DND-41 (cell line): ENCODE measurements around the gene GPR108.
"Not testable (repeated sequence)": the region's sequence is repeated elsewhere in the genome, so short reads cannot be mapped to it uniquely, and the experiment has no call there.

Source experiments
- ATAC-seq: fragments of 200-7000 bp; cut with Tn5 transposase; 3 replicates; pipeline ENCODE4 v1.9.1; 2021; ENCODE audit warnings: low read depth; ENCODE audit not compliant: insufficient read depth
- DNase-seq: peaks from one replicate; pipeline ENCODE4 v3.0.0-alpha.2; 2020
- H2AFZ ChIP-seq: 2 replicates; pipeline ENCODE4 v1.6.0; 2012; ENCODE audit warnings: low read depth, low read length
- H3K27ac ChIP-seq: 2 replicates; pipeline ENCODE4 v1.5.1; 2012; ENCODE audit warnings: low read length, inconsistent platforms
- H3K27me3 ChIP-seq: fragments of 200-600 bp; sonication (generic); 2 replicates; pipeline ENCODE4 v1.6.0; 2012; ENCODE audit warnings: low read length, mild to moderate bottlenecking, inconsistent platforms; ENCODE audit not compliant: insufficient read depth, poor library complexity
- H3K36me3 ChIP-seq: 2 replicates; pipeline ENCODE4 v1.5.1; 2012; ENCODE audit warnings: low read length, inconsistent platforms; ENCODE audit not compliant: insufficient read depth
- H3K4me1 ChIP-seq: 2 replicates; pipeline ENCODE4 v1.5.1; 2012; ENCODE audit warnings: mild to moderate bottlenecking, low read length; ENCODE audit not compliant: insufficient read depth
- H3K4me2 ChIP-seq: 2 replicates; pipeline ENCODE4 v1.6.0; 2012; ENCODE audit warnings: mild to moderate bottlenecking, moderate library complexity, low read length, inconsistent platforms; ENCODE audit not compliant: insufficient read depth
- H3K4me3 ChIP-seq, 2 experiments: fragments of 200-600 bp in 1 of 2; shearing (Covaris generic) in 1 of 2; 2 replicates each; pipeline ENCODE4 v1.5.1; 2012 to 2016; ENCODE audit warnings: inconsistent platforms in 2 of 2, low read length in 2 of 2, mild to moderate bottlenecking in 2 of 2, low read depth in 1 of 2, moderate library complexity in 1 of 2
- H3K79me2 ChIP-seq: 2 replicates; pipeline ENCODE4 v1.6.0; 2012; ENCODE audit warnings: low read length, inconsistent platforms; ENCODE audit not compliant: insufficient read depth
- H3K9ac ChIP-seq: 2 replicates; pipeline ENCODE4 v1.6.0; 2012; ENCODE audit warnings: low read depth, mild to moderate bottlenecking, inconsistent platforms, low read length, moderate library complexity
- H3K9me3 ChIP-seq: 2 replicates; pipeline ENCODE4 v1.5.1; 2012; ENCODE audit warnings: low read length, moderate library complexity, mild to moderate bottlenecking, inconsistent platforms; ENCODE audit not compliant: insufficient read depth, severe bottlenecking
- H4K20me1 ChIP-seq: 2 replicates; pipeline ENCODE4 v1.6.0; 2012; ENCODE audit warnings: low read length; ENCODE audit not compliant: insufficient read depth
- EZH2 ChIP-seq: IDR thresholded peaks from 3 replicates; pipeline ENCODE4 v1.6.1; 2012; ENCODE audit warnings: borderline replicate concordance, low read depth, mild to moderate bottlenecking, moderate library complexity, low read length, inconsistent platforms; ENCODE audit not compliant: severe bottlenecking
- TF ChIP-seq, protein P1 (sequence below): IDR thresholded peaks from 2 replicates; pipeline ENCODE4 v1.5.1; 2012; ENCODE audit warnings: borderline replicate concordance, low read length, moderate library complexity, mild to moderate bottlenecking; ENCODE audit not compliant: poor library complexity, severe bottlenecking; ENCODE audit errors: extremely low read depth

Gene GPR108

DNA sequence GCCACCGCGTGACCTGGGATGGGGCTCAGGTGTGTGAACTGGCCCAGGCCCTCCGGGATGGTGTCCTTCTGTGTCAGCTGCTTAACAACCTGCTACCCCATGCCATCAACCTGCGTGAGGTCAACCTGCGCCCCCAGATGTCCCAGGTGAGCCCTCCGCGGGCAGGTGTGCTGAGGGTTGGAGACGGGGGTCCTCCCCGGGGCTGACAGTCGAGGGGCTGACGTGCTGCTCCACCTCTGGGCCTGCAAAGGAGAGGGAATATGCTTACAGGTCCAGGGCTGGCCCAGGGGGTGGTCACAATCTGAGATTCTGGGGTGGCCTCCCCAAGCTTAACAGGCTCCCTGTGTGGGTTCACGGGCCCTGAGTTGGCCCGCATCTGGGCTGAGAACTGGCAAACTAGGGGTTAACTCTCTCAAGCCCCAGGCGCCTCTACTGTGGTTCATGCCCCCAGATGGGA lies 35.5 kb upstream of the GPR108 start:
- H4K20me1 ChIP-seq, result peaks cover 25% of the 10 kb centered on the region
- TF ChIP-seq EZH2, result no peak
- TF ChIP-seq, protein P1, sequence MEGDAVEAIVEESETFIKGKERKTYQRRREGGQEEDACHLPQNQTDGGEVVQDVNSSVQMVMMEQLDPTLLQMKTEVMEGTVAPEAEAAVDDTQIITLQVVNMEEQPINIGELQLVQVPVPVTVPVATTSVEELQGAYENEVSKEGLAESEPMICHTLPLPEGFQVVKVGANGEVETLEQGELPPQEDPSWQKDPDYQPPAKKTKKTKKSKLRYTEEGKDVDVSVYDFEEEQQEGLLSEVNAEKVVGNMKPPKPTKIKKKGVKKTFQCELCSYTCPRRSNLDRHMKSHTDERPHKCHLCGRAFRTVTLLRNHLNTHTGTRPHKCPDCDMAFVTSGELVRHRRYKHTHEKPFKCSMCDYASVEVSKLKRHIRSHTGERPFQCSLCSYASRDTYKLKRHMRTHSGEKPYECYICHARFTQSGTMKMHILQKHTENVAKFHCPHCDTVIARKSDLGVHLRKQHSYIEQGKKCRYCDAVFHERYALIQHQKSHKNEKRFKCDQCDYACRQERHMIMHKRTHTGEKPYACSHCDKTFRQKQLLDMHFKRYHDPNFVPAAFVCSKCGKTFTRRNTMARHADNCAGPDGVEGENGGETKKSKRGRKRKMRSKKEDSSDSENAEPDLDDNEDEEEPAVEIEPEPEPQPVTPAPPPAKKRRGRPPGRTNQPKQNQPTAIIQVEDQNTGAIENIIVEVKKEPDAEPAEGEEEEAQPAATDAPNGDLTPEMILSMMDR, result no peak
- peaks cover 17% of the 10 kb centered on the region for H3K36me3 ChIP-seq
- peak overlapping the region; percentile 92 for H3K27ac ChIP-seq
- H3K4me2 ChIP-seq, result peak overlapping the region; percentile 75
- H3K4me3 ChIP-seq, result peak overlapping the region; percentile 84 to 99
- H3K4me1 ChIP-seq, result peaks cover 26% of the 10 kb centered on the region
- H3K27me3 ChIP-seq, result no peaks in the 10 kb centered on the region
- H3K9ac ChIP-seq, result peak overlapping the region; percentile 79
- peaks cover 51% of the 10 kb centered on the region for H3K79me2 ChIP-seq
- ATAC-seq (no peak; the same call in 2 of the 3 replicates), DNase-seq (no peak)
- no peaks in the 10 kb centered on the region for H3K9me3 ChIP-seq
- peak overlapping the region; percentile 37 for H2AFZ ChIP-seq

DNA sequence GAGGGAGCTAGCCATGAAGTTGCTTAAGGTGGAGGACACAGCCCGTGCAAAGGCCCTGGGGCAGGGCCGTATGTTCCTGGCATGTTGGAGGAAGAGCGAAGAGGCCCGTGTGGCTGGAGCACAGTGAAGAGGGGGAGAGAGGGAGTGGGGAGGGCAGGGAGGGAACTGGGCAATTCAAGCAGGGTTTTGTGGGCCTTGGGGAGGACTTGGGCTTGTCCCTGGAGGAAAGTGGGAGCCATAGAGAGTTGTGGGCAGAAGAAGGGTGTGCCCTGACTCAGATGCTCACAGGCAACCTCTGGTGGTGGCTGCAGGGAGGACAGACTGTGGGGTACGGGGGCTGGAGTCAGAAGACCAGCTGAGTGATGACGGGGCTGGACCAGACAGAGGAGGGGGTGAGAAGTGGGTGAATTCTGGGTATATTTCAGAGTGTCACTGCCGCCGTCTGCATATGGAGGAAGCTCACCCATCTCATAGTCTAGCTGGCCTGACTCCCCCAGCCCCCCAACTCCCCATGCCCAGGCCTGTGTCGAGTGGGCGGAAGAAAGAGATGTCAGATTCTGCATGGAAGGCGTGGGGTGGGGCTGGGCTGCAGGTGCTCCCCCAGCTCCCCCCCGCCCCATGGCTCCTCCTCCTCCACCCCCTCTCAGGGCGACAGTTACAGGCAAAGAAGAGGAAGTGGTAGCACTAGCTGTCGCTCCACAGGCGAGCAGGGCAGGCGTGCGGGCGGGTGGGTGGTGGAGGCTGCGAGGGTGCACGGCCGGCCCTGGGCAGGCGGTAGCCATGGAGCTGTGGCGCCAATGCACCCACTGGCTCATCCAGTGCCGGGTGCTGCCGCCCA lies 34.9 kb upstream of the GPR108 start, which contains the start of gene VAV1:
TSS of gene VAV1 (plus strand) at position 681 of the 838 bp plus-strand sequence. CDS start at position 781, 100 bp downstream.
- H4K20me1 ChIP-seq, result peaks cover 22% of the 10 kb centered on the region
- H3K79me2 ChIP-seq, result peaks cover 45% of the 10 kb centered on the region
- DNase-seq (peak; percentile 92), ATAC-seq (peak; percentile 82)
- H3K4me3 ChIP-seq, result peak within 1 kb of the TSS; percentile 84 to 99
- H3K9ac ChIP-seq, result peak within 1 kb of the TSS; percentile 79
- TF ChIP-seq, protein P1, result peak; percentile 60
- TF ChIP-seq EZH2, result no peak
- H3K4me2 ChIP-seq, result peak within 1 kb of the TSS; percentile 75
- peak within 1 kb of the TSS; percentile 92 for H3K27ac ChIP-seq
- no peaks in the 10 kb centered on the region for H3K27me3 ChIP-seq
- H3K9me3 ChIP-seq, result no peaks in the 10 kb centered on the region
- H3K4me1 ChIP-seq, result peaks cover 28% of the 10 kb centered on the region
- H2AFZ ChIP-seq, result peak within 1 kb of the TSS; percentile 62
- peaks cover 17% of the 10 kb centered on the region for H3K36me3 ChIP-seq

DNA sequence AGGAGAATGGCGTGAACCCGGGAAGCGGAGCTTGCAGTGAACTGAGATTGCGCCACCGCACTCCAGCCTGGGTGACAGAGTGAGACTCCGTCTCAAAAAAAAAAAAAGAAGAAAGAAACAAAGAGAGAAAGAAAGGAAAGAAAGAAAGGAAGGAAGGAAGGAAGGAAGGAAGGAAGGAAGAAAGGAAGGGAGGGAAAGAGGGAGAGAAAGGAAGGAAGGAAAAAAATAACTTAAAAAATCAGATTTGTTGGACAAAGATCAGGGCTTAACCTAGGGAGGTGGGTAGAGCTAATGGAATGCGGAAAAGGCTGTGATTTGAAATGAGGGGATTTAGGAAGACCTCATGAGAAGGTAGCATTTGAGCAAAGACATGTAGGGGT lies 34.3 kb upstream of the GPR108 start:
- Histone ChIP-seq H3K79me2 (peaks cover 39% of the 10 kb centered on the region), H3K4me1 (peaks cover 34% of the 10 kb centered on the region), H3K36me3 (peaks cover 12% of the 10 kb centered on the region), H3K27ac (peak overlapping the region; percentile 92; the same call in 1 of the 2 replicates), H4K20me1 (peaks cover 17% of the 10 kb centered on the region; the same call in 1 of the 2 replicates)
- ATAC-seq, H3K9me3 ChIP-seq, DNase-seq, H3K4me2 ChIP-seq, H3K4me3 ChIP-seq, H2AFZ ChIP-seq, H3K27me3 ChIP-seq, H3K9ac ChIP-seq: not testable (repeated sequence)

DNA sequence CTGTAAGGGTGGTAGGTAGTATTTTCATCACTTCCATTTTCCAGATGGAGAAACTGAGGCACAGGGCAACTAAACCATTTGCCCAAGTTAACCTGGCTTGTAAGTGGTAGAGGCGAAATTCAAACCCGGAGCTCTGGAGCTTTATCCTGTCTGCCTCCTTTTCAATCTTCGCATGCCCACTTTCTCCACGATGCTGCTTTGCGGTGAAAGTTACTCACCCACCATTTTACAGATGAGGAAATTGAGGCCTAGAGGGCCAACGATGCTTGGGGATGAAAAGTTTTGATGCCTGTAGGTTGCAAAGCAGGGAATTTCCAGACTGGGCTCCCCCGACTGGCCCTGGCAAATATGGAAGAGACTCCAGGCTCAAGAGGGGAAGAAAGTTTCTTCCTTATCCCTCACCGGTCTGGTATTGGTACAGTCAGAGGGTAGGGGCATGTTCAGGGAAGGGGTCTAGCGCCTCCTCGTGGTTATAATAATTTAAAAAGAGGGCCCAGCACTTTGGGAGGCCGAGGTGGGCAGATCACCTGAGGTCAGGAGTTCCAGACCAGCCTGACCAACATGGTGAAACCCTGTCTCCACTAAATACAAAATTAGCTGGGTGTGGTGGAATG lies 31.7 kb upstream of the GPR108 start:
- Histone ChIP-seq H2AFZ (no peak overlapping the region), H4K20me1 (peaks cover 3% of the 10 kb centered on the region; the same call in 1 of the 2 replicates), H3K9me3 (no peaks in the 10 kb centered on the region), H3K27me3 (no peaks in the 10 kb centered on the region), H3K36me3 (peaks cover 4% of the 10 kb centered on the region; the same call in 1 of the 2 replicates), H3K9ac (no peak overlapping the region), H3K4me1 (peaks cover 28% of the 10 kb centered on the region), H3K79me2 (peaks cover 15% of the 10 kb centered on the region), H3K4me3 (no peak overlapping the region), H3K27ac (no peak overlapping the region), H3K4me2 (no peak overlapping the region)
- ATAC-seq (no peak), DNase-seq (no peak)
- TF ChIP-seq EZH2, result no peak
- TF ChIP-seq, protein P1, result no peak
